OCI-LY3 (cell line): ENCODE measurements around the gene CASP4.

Source experiments
- CTCF ChIP-seq: fragments of 200-600, 300-600 bp; sonication (generic); IDR thresholded peaks from 2 replicates; pipeline ENCODE4 v1.5.1; 2014; ENCODE audit warnings: antibody characterized with exemption, low read length, low read depth
- EZH2phosphoT487 ChIP-seq: fragments of 200-600 bp; shearing (Covaris generic); IDR thresholded peaks from 2 replicates; pipeline ENCODE4 v1.6.1; 2018; ENCODE audit warnings: antibody characterized with exemption, mixed run types, low read depth

GRCh38 chr11:104991994-104992393, 23.6 kb upstream of the CASP4 start:
- no peak for TF ChIP-seq CTCF
- no peak for TF ChIP-seq EZH2phosphoT487
